Testis (tissue), 3 donors: ENCODE results near the gene TPPP. TPM values are rescaled to one million over a fixed set of nuclear protein-coding genes. Genes with fewer than 3 reads are reported as not detected.

Experiments used
- DNase-seq: peaks from one replicate; pipeline ENCODE4 v3.0.0-alpha.2; 2019
- H3K27ac ChIP-seq, 2 donors: fragments of 200-600 bp; sonication (generic); one replicate each; pipeline ENCODE4 v1.5.1; 2019
- H3K27me3 ChIP-seq: fragments of 200-600 bp; sonication (generic); one replicate; pipeline ENCODE4 v1.5.1; 2019
- H3K36me3 ChIP-seq: fragments of 200-600 bp; sonication (generic); one replicate; pipeline ENCODE4 v1.5.1; 2017; ENCODE audit warnings: low read depth; ENCODE audit errors: missing control alignments
- H3K4me1 ChIP-seq: fragments of 200-600 bp; sonication (generic); one replicate; pipeline ENCODE4 v1.5.1; 2019
- H3K4me3 ChIP-seq, 2 donors: fragments of 200-600 bp; sonication (generic); one replicate each; pipeline ENCODE4 v1.5.1; 2017 to 2019
- H3K9me3 ChIP-seq: fragments of 200-600 bp; sonication (generic); one replicate; pipeline ENCODE4 v1.5.1; 2017
- CTCF ChIP-seq, 3 experiments: fragments of 450-650 bp in 2 of 3; fragments of 200-600 bp in 1 of 3; sonication (generic) in 1 of 3; IDR thresholded peaks; one replicate each; pipeline ENCODE4 v1.5.1; 2016 to 2019; ENCODE audit warnings: antibody characterized with exemption in 3 of 3, mild to moderate bottlenecking in 2 of 3, moderate library complexity in 1 of 3
- POLR2A ChIP-seq: fragments of 450-650 bp; IDR thresholded peaks from one replicate; pipeline ENCODE4 v1.6.1; 2017; ENCODE audit warnings: antibody characterized with exemption, mild to moderate bottlenecking, moderate library complexity
- WGBS, 2 donors: methylation state at CpG; one replicate each; pipeline ENCODE4 v1.1.5; 2018; 5-methylcytosine and 5-hydroxymethylcytosine counted together
- intact Hi-C: fragments of 100-400 bp; cut with DNase I; formaldehyde crosslinking; loops from one replicate; pipeline ENCODE4 v1.15.1; 2023; ENCODE audit warnings: low total_unique reads
- polyA plus RNA-seq: library from polyadenylated mRNA; stranded (reverse); fragments of 350-450 nt; fragmentation: Illumina TruSeq; extraction: RNeasy Lipid Tissue Mini Kit (QIAGEN cat#74804); gene quantifications from one replicate; pipeline ENCODE4 v1.2.3, GENCODE V29; 2014; ENCODE audit warnings: low read depth, low replicate concordance; ENCODE audit not compliant: insufficient read depth
- total RNA-seq, 2 donors: library from RNA; depleted of rRNA; stranded (reverse); fragments of >200 nt; gene quantifications; one replicate each; pipeline ENCODE4 v1.2.3, GENCODE V29; 2016

TPPP gene
- total and polyA plus RNA-seq, 3 donors from 2014 or later = 2.9 to 5.7 (median 3.8) TPM

GRCh38 chr5:647727-648126 lies 45.4 kb downstream of the TPPP start:
- no peak overlapping the region for H3K27ac ChIP-seq
- no peak overlapping the region for H3K4me3 ChIP-seq
- WGBS, 2 donors = 96 to 97% methylated on average over 7 to 9 of the region's 9 CpGs
- no peak for TF ChIP-seq POLR2A
- TF ChIP-seq CTCF (IDR thresholded peaks at IDR 0.05) = no peak
- H3K4me1 ChIP-seq = peaks cover 2% of the 10 kb centered on the region
- no peaks in the 10 kb centered on the region for H3K9me3 ChIP-seq
- no peaks in the 10 kb centered on the region for H3K36me3 ChIP-seq
- no peaks in the 10 kb centered on the region for H3K27me3 ChIP-seq
- intact Hi-C loops = no loop called here
- no peak for DNase-seq

- Histone ChIP-seq H3K27me3 (no peaks in the 10 kb centered on the region), H3K27ac (no peak overlapping the region), H3K4me1 (peaks cover 2% of the 10 kb centered on the region), H3K36me3 (no peaks in the 10 kb centered on the region), H3K9me3 (no peaks in the 10 kb centered on the region), H3K4me3 (no peak overlapping the region)
- DNase-seq = no peak
- intact Hi-C loops = no loop called here
- TF ChIP-seq POLR2A (no peak), CTCF (IDR thresholded peaks at IDR 0.05) (no peak)
- WGBS, 2 donors = 78 to 83% methylated on average over 2 to 4 of the region's 4 CpGs
These were observed 45.8 kb downstream of the TPPP start for GRCh38 chr5:647311-647710.

GRCh38 chr5:646396-647201 lies 46.6 kb downstream of the TPPP start:
- TF ChIP-seq CTCF (IDR thresholded peaks at IDR 0.05) = no peak
- no peak for TF ChIP-seq POLR2A
- 81 to 93% methylated on average over 15 to 18 of the region's 18 CpGs for WGBS, 2 donors
- Histone ChIP-seq H3K27ac (no peak overlapping the region), H3K4me1 (peaks cover 2% of the 10 kb centered on the region), H3K36me3 (no peaks in the 10 kb centered on the region), H3K4me3 (no peak overlapping the region), H3K9me3 (no peaks in the 10 kb centered on the region), H3K27me3 (no peaks in the 10 kb centered on the region)
- intact Hi-C loops = no loop called here
- no peak for DNase-seq

GRCh38 chr5:645421-645820 lies 47.7 kb downstream of the TPPP start:
- Histone ChIP-seq H3K36me3 (no peaks in the 10 kb centered on the region), H3K9me3 (no peaks in the 10 kb centered on the region), H3K27ac (no peak overlapping the region), H3K4me1 (peaks cover 2% of the 10 kb centered on the region), H3K27me3 (no peaks in the 10 kb centered on the region), H3K4me3 (no peak overlapping the region)
- TF ChIP-seq POLR2A = no peak
- TF ChIP-seq CTCF (IDR thresholded peaks at IDR 0.05) = no peak
- DNase-seq = no peak
- WGBS, 2 donors = 93 to 98% methylated on average over 10 to 13 of the region's 13 CpGs
- intact Hi-C loops = no loop called here

GRCh38 chr5:644971-645370 lies 48.2 kb downstream of the TPPP start:
- Histone ChIP-seq H3K9me3 (no peaks in the 10 kb centered on the region), H3K36me3 (no peaks in the 10 kb centered on the region), H3K27ac (no peak overlapping the region), H3K4me3 (no peak overlapping the region), H3K4me1 (peaks cover 2% of the 10 kb centered on the region), H3K27me3 (no peaks in the 10 kb centered on the region)
- DNase-seq = no peak
- intact Hi-C loops = no loop called here
- 96 to 98% methylated on average over 15 of the region's 15 CpGs for WGBS, 2 donors
- TF ChIP-seq CTCF (IDR thresholded peaks at IDR 0.05) = no peak
- no peak for TF ChIP-seq POLR2A
